Measurements from ENCODE around the gene NSF. TPM values are rescaled to one million over a fixed set of nuclear protein-coding genes. Genes with fewer than 3 reads are reported as not detected.
"Not testable (repeated sequence)": the region's sequence is repeated elsewhere in the genome, so short reads cannot be mapped to it uniquely, and the experiment has no call there.

The NSF gene
- polyA plus RNA-seq, 4 donors = 30.1 to 40.6 (median 37.0) TPM

DNA sequence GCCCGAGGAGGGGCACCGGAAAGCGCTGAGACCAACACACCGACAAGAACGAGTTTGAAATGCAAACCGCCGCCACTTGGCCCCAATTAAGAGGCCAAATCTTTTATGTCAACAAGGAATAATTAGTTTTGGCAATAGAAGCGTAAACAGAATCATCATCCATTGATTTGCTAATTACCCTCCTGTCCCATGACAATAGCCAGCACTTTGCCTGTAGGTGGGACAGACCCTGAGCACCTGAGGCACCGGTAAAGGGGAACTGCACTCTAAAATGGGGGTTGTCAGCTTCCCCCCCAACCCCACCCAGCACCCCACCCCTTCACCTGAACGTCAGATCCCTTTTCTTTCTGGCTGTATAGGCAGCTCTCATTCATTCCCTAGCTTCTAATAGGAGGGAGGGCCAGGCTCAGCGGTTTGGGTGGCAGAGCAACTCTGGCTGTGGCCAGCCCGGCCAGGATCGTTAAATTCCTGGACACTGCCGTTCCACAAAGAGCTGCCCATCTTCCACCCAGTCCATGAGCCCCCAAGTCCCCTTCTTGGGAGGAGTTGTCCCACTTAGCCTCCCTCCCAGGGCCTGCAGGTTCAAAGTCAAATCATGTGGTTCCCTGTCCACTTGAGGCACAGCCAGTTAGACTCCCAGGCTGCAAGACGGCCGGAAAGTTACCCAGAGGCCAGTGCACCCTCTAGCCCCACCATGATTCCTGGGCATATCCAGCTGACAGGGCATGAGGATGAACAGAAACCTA lies 182.2 kb downstream of the NSF start:
- no peak for DNase-seq (ENCODE audit: low read depth in 4 of 4, low spot score in 3 of 4)

DNA sequence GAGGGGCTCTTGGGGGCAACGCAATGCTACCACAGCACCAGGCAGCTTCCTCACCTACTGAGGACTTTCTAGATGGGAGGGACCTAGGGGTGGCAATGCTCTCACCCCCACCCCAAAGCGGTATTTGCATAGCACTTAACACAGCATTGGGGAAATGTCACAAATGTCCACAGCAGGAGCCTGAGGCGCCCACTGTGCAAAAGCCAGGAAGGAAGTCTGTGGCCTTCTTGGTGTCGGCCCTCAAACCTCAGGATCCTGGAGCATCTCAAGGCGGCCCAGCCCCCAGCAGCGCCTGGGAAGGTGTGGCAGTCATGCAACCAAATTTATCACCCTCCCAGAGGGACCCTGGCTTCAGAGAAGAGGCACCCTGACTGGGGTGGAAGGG lies 182.7 kb downstream of the NSF start:
- DNase-seq (ENCODE audit: low read depth in 4 of 4, low spot score in 3 of 4) = no peak

DNA sequence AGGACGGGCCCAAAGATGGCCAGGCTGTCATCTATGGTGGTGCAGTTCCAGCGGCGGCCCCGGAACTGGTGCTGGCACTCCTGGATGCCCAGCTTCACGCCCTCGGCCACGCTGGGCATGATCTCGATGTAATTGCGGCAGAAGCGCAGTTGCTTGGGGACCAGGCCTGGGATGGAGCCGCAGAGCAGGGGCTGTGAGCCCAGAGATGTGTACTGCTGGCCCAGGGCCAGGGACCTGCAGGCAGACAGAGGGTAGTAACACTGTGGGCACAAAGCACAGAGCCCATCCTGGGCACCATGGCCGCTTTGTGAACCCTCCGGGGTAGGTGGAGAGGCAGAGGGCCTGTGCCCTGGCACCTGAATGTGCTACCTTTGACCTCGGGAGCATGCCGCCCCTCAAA lies 183.2 kb downstream of the NSF start:
- no peak for DNase-seq (ENCODE audit: low read depth in 4 of 4, low spot score in 3 of 4)

DNA sequence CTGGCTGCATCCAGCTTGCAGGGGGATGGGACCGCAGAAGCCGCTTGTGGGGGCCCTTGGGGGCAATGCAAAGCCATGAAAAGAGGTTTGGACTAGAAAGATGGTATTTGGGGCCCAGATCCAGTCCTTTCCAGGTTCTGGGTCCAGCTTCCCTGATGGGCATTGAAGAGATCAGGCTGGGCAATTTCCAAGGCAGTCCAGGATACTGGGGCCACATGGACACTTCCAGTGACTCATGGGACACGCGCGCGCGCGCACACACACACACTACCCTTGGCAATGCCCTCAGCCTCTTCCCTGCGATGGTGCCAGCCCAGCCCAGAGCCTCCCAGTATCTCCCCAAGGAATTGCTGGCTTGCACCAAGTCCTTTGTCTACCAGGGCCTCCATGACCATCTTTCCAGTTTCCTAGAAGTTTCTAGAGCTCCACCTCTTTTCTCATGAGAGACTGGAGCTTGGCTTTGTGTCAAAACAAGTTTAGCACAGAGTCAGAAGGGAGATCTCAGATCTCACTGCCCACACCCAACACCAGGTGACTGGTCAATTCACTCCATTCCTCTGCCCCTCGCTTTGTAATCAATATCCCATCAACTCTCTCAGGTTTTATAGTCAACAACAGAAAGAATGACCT lies 183.8 kb downstream of the NSF start:
- DNase-seq (ENCODE audit: low read depth in 4 of 4, low spot score in 3 of 4) = no peak

DNA sequence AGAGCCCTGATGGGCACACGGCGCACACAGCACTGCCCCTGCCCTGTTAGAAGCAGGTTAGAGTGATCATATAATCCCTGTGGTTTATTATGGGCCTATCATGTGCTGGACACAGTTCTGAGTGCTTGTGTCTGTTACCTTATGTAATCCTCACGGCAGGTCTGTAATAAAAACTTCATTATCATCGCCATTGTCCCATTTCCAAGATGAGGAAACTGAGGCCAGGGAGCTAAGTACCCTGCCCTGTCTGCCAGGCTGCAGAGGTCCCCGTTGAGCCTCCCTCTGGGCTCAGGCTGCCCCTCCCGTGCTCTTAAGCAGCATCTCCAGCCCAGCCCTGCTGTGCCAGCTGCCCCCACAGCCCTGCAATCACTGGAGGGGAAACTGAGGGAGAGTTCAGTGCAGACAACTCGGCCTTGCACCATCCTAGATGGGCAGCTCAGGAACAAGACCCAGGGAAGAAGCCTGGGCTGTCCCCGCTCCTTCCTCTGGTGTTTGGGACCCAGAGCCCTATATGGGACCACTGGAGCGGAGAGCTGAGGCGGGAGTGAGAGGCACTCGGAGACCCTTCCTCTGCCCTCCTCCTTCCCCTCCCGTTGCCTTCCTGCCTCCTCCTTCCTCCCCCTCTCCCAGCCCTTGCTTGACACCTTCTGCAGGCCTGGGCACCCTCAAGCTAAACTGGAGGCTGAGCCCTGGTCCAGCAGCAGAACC lies 186.0 kb downstream of the NSF start:
- no peak for DNase-seq (ENCODE audit: low read depth in 4 of 4, low spot score in 3 of 4)

DNA sequence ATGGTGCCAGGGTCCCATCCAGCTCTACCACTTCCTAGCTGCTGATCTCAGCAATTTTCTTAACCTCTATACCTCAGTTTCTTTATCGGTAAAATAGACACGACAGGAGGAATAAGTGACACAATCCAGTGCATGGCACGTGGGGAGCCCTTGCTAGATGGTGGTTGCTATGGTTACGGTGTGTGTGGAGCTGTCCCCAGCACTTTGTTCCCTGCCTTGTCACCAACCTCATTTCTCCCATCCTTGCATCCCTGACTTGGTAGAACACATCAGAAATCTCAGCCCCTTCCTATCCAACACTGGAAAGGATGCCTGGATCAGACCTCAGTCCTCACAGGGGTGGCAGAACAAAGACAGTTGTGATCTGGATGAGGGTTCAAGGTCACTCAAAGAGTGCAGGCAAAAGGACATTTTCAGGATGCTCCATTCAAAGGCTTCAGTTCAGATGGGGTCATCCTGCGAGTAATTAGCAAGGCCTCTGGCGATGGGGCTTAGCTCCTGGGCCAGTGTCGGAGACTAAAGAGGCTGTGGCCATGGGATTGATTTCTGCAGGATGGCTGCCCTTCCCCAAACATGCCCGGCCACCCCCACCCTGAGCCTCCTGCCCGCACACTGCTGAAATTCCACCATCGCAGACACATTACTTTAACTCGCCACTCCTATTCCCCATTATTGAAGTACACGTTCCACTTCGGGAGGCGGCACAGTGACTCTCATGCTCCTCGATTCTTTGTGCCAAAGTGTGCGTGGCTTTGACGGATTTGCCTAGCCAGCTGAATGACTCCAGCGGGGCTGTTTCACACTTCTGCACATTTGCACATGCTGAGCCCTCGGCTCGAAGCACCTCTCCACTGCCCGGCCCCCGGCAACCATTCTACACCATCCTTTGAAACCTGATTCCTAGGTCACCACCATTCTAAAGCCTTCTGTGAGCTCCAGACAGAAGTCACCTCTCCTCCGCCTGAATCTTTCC lies 187.8 kb downstream of the NSF start:
- DNase-seq (ENCODE audit: low read depth in 4 of 4, low spot score in 3 of 4) = no peak

DNA sequence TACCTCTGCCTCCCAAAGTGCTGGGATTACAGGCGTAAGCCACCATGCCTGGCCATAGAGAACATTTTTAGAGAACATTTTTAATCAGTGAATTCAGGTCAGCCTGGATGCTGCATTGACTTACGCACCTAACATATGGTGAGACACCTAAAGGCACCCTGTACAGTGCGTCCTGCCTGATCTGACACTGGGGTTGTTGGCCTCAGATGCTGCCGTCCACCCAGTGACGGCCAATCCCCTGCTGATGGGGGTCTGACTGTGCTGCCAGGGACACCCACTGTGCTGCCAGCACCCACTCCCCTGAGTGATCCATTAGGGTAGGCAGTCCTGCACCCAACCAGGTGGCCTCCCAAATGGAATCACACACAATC lies 189.5 kb downstream of the NSF start:
- DNase-seq (ENCODE audit: low read depth in 4 of 4, low spot score in 3 of 4) = no peak

DNA sequence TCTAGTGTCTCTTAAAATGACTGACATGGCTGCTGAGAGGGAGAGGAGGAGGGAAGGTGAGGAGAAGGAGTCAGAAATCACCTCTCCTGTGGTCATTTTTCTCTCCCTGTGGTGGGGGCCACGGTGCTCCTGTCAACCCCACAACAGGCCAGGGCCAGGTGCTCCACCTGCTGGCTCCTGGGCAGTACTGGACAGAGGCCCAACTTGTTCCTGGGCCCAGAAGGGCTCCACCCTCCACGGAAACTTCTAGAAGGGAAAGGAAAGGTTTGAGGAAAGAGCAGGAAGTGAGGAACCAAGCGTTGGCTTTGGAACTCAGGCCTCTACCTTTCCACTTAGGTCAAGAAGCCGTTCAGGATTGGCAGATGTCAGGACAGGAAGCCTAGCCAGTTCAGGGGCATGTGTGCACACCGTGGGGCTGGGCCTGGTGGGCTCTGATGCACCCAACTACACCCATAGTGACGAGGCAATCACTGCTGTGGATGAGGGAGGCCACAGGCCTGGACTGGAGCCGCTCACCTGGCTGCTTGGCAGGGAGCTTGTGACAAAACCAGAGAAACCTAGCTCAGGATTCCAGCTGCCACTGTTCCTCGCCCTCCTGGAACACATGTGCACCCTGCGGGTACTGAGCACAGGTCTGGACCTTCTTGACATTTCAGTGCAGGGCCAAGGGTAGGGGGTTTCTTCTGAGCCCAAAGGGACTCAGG lies 191.9 kb downstream of the NSF start:
- DNase-seq (ENCODE audit: low read depth in 4 of 4, low spot score in 3 of 4) = no peak

DNA sequence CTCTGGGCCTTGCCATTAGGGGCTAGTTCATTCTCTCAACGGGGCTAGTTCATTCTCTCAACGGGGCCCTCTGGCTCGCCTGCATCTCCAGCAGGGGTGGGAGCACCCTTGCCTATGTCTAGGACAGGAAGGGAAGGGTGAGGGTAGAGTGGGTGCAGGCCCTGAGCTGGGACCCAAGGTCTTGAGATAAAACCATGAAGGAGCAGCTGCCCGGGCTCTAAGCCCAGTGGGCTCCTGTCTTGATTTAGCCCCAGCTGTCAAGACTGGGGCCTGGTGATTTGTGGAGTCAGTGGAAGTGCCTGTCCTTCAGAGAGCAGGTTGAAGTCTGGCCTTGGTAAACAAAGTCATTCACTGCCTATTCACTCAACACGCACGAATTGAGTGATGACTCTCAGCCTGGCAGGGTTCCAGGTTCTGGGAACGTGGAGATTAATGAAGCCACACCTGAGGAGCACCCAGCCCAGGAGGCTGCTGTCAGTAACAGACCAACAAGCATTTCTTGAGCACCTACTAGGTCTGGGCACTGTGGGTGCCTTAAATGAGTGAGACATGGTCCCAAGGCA lies 192.6 kb downstream of the NSF start:
- DNase-seq (ENCODE audit: low read depth in 4 of 4, low spot score in 3 of 4) = no peak

DNA sequence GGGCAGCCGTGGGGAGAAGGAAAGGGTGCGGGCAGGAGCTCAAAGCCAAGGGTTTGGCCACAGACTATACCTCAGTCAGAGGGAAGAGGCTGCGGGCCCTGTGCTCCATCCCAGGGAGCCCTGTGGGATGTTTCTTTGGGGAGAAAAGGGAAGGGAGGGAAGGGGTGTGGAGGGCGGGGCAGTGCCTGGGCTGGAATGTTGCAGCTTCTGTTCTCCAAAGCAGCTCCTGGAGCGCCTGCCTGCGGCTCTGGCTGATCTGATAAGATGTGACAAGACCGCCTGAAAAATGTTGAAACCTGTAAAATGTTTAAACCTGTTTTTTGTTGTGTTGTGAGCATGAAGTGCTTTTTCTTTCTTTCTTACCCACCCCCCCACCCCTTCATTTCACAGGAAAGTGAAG lies 195.2 kb downstream of the NSF start:
- DNase-seq (ENCODE audit: low read depth in 4 of 4, low spot score in 3 of 4) = no peak

DNA sequence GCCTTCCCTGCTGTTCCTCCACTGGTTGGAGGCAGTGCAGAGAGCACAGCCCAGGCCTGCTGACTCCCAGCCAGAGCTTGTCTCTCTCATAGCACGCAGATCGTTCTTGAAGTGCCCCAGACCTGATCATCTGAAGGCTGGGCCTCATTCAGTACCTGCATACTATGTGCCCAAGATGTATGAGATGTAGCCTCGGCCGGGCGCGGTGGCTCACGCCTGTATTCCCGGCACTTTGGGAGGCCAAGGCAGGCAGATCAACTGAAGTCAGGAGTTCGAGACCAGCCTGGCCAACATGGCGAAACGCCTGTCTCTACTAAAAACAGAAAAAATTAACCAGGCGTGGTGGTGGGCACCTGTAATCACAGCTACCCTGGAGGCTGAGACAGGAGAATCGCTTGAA lies 197.0 kb downstream of the NSF start:
- DNase-seq (ENCODE audit: low read depth in 4 of 4, low spot score in 3 of 4) = no peak

DNA sequence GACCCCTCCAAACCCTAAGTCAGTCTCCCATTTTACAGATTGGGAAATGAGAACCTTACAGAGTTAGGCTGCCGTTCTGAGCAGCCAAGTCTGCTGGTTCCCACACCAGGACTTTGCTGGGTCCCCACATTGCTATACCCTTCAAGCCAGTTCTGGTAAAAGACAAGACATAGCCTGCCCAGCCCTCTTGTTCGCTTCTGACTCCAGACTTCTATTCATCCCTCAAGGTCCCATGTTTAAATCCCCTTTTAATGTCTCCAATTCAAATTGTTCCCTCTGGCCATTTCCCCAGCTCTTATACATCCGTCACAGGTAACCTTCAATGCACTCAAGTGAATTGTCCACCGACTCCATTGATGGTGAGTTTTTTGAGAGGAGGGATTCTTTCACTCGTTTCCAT lies 197.8 kb downstream of the NSF start:
- DNase-seq (ENCODE audit: low read depth in 4 of 4, low spot score in 3 of 4) = no peak

DNA sequence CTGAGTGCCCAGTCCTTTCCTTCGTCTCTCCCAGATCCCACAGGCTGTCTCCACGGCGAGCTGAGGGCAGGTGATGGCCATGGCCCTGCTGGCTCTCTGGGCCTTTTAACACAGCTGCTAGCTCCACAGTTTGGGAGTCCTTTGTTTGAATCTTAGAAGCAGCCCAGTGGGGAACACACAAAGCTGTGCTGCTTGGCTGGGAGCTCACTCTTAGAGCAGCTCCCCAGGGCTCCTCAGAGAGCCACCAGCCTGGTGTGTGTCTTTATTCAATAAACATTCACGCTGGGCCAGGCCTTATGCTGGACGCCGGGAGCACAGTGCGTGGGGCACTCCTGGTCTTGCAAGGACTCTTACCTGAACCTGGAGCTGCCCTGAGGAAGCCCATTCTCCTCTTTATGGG lies 198.3 kb downstream of the NSF start:
- DNase-seq (ENCODE audit: low read depth in 4 of 4, low spot score in 3 of 4) = no peak

DNA sequence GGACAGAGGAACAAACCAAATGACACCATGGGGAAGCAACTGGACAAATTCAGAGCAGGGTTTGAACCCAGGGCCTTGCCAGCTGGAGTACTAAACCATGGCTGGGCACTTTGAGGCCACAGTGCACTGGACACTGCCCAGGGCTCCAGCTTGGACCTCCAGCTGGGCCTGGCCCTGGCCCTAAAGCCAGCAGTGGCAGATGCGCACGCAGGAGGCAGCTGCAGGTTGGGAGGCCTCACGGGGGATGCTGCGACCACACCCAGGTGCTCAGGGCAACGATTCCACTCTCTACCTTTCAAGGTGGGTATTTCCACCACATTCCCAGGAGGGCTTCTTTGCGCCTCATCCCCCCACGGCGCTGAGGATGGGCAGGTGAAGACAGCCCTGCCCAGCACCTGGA lies 199.1 kb downstream of the NSF start:
- DNase-seq (ENCODE audit: low read depth in 4 of 4, low spot score in 3 of 4) = no peak

DNA sequence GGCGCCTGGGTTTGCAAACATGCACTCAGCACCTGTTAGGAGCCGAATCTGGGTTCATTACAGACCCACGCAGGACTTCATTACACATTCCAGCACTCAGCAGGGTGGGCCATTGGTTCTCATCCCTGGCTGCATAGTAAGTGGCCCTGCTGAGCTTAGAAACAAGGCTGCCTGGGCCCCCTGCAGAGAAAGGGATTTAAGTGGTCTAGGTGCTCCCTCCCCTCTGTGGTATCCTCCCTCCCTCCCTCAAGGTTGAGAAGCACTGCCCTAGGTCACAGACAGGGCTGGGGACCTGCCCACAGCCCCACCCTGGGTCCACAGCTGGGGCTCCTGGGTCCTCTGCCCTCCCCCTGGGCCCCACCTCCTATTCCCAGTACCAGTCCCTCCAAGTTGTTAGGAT lies 199.7 kb downstream of the NSF start:
- DNase-seq (ENCODE audit: low read depth in 4 of 4, low spot score in 3 of 4) = no peak

DNA sequence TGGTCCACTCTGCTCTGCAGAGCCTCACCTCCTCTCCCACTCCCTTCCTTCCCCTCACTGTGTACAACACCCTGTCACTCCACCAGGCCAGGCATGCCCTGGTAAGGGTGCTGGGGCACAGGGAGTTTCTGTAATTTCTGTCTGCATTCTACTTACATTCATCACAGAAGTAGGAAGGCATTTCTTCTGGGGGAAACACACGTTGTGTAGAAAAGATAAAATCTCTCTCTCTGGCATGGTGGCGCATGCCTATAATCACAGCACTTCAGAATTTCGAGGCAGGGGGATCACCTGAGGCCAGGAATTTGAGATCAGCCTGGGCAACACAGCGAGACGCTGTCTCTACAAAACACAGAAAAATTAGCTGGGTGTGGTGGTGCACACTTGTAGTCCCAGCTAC lies 201.1 kb downstream of the NSF start:
- DNase-seq (ENCODE audit: low read depth in 4 of 4, low spot score in 3 of 4) = no peak

DNA sequence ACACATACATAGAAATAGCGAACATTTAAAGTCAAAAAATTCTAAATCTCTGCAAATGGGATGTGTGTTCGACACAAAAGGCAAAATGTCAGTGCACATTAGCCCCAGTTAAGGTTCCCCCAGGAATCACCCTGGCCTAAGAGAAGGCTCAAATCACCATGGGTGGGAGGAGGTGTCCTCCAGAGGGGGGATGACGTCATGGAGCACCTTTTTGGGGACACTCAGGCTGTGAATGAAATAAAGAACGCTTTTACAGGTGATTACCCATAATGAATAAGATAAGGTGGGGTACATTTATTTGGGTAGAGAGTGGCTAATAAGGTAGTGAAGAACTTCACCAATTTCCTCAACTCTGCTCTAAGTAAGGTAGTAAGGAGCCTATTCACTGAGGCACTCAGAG lies 201.6 kb downstream of the NSF start:
- DNase-seq (ENCODE audit: low read depth in 4 of 4, low spot score in 3 of 4) = no peak

DNA sequence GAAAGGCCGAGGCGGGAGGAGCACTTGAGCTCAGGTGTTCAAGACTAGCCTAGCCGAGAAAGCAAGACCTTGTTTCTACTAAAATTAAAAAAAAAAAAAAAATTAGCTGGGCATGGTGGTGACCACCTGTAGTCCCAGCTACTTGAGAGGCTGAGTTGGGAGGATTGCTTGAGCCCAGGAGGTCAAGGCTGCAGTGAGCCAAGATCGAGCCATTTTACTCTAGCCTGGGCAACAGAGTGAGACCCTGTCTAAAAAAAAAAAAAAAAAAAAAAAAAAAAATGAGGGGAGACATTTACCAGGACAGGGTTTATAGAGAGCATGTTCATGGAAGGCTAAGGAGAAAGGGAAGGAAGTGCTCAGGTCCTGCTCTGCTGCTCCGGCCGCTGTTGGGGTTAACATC lies 202.6 kb downstream of the NSF start:
- DNase-seq (ENCODE audit: low read depth in 4 of 4, low spot score in 3 of 4) = not testable (repeated sequence)

DNA sequence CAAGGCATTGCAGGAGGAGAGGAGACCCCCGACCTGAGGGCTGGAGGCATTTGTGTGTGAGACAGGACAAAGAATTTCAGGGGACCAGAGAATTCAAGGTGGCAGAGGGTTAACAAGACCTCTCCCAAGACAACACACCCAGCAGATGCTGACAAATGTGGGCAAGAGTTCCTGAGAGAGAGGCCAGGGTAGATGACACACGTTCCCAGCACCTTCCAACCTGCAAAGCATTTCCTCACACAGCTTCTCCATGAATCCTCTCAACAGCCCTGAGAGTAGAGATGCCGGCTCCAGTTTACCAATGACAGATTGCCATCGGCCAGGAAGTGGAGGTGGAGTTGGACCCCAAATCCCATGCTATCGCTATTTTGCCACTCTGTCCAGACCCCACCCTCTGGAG lies 203.1 kb downstream of the NSF start:
- DNase-seq (ENCODE audit: low read depth in 4 of 4, low spot score in 3 of 4) = no peak

DNA sequence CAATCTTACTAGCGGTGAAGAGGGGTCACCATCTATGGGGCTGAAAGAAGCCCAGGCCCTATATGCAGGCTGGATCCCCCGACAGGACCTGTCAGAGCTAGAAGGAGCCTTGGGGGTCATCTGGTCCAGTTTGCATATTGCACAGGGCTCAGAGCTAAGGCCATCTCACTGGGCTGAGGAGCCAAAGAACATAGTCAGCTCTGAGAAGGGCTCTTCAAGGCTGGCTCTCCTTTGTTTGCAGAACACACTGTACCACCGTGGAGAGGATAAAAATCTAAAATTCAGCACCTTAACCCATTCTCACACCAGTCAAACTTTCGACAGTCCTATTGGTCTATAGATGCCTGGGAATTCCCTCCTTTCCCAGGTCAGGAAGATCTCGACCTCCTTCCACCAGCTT lies 203.8 kb downstream of the NSF start:
- DNase-seq (ENCODE audit: low read depth in 4 of 4, low spot score in 3 of 4) = no peak

Data from right renal pelvis (tissue), 4 donors.